HG02885 (cell line): Measurements from ENCODE around the gene BCL11B.

Experiments
- ATAC-seq: cut with Tn5 transposase; IDR thresholded peaks from one replicate; pipeline ENCODE4 v1.9.1; 2021; ENCODE audit warnings: mild to moderate bottlenecking; ENCODE audit not compliant: unreplicated experiment, poor library complexity

BCL11B gene

DNA sequence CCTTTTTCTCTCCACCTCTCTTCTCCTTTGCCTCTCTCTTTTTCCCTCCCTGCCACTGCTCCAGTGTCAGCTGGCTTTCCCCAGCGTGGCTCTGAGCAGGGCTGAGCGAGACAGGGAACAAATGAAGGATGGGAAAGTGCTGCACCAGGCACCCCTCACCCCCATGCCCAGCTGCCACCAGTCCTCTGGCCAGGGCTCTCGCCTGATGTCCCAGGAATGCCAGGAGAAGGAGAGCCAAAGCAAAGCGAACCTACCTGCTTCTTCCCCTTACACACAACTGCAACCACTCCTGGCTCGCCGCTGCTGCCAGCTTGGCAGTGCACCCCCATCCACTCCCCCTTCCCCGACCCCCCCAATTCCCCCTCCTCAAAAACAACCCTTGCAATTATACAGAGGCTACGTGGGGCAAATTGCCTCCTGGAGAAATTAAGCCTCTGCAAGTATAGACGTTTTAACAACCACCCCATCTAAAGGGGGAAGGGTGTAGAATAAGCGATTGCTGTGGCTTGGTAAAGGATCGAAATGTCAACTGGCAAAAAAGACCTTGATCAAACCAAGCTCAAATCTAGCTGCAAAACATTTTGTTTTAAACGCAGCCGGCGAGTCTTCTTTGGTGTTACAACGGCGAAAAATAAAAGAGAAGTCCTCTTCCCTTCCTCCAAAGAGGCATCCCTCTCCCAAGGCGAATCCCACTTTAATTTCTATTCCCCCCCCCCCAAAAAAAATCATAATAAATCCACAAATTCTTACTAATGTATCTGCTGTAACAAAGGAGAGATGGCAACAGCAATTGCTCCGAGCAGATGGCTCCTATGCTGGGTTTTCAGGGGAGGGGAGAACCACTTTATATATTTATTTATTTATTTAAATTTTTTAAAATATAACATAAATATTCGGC lies 2.9 kb downstream of the BCL11B start:
- ATAC-seq = no peak

DNA sequence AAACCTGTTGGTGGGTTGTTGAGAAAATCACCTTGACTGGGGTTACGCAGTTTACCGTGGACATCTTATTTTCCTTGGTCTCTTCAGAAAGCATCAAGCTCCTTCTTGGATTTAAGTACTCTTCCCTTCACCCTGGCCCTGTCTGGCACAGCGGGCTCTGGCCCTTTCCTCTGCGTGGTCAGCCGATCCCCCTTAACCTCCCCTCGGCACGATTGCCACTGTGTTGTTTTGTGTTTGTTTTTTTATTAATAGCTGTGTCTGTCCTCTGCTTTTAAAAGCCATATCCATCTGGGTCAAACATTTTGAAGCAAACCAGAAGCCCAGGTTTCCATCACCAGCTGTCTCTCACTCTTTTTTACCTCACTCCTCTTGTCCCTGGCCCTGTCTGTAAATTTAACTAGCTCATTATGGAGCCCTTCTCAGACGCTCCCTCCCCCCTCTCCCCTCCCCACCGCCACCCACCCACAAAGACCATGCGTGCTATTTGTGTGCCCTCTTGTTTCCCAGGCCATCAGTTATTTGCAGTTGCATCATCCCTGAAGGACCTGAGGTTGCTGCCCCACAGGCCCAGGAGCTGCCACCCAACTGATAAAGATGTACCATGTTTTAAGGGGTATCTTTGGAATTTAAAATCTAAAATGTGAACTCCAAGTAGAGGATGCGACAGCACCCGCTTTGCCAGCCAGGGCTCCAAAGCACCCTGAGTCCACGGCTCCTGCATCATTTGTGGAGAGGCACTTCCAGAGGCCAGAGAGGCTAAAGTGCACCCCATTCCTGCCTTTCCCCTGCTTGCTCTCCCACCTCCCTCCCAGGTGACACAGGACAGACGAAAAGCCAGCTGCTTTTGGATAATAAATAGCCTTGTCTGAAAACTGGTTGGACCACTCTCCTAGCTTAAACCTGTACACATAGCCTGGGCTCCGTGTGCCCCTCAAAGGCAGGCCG lies 3.9 kb downstream of the BCL11B start:
- no peak for ATAC-seq

DNA sequence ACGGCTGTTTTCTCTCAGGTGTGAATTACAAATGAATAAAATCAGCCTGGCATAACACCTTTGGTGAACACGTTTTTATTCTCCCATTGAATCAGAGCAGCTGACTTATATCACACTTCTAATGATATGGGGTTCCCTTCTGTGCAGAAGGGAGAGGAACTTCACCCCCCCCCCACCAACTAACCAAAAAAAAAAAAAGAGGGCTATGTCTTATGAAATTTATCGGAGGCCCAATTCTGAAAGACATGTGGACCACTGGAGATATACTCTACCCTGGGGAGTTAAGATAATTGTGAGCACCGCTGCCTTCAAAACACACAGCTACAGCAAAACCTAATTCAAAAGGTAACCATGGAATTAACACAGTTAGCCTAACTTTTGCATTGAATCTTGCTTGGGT lies 4.6 kb downstream of the BCL11B start:
- ATAC-seq = no peak

DNA sequence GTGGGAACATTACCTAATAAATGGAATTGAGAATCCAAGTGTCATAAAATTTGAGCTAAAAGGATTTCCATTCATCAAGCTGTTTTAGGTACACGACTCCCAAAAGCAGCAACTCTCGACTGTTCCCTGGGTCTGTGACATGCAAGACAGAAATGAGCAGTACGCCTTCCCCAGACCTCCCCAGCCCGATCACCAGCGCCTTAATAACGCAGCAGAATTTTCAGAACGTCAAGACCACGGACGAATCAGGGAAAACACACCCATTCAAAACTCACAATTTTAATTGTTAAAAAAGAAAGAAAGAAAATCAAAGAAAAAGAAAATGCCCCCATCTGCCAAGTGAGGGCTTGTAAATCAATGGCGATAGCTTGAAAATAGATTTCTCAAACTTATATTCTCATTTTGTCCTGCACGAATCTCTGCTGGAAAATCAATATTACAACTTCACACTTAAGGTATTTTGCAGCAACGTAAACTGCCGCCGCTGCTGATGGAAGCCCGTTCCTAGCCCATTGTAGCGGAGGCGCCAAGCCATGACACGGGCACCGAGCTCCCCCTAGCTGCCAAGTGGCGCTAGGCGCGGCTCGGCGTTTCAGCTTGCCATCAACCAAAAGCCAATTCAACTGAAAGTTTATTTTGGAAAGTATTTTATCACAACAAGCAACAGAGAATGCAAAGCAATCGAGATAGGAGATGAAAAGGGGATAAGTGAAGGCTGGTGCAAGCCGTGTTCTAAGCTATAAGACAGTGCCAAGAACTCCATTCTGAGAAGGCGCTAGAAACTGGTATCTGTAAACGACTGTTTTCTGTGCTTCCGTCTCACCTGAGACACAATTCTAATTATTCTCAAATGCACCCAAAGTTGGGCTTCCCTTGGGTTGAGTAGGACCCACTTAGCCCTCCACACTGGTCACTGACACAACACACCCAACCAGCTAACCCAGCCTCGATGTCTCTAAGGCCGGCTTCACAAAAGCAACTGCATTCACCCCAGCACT lies 5.5 kb downstream of the BCL11B start:
- peak; percentile 84 for ATAC-seq

DNA sequence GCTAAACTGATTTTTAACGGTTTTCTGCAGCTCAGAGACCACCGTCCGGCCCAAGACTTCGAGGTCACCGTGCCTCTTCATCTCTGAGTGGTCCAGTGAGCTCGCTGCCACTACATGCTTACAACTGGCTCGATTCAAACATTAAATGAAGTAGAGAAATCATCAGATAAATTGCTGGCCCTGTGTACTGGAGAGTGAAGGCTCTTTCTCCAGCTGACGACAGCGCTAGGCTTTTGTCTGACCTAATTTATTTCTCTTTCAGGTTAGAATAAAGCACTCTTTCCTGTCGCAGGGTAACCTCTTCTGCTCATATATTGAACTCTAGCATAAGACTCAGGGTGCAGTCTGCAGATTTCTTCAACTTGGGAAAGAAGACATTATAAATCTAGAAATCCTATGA lies 6.4 kb downstream of the BCL11B start:
- no peak for ATAC-seq

DNA sequence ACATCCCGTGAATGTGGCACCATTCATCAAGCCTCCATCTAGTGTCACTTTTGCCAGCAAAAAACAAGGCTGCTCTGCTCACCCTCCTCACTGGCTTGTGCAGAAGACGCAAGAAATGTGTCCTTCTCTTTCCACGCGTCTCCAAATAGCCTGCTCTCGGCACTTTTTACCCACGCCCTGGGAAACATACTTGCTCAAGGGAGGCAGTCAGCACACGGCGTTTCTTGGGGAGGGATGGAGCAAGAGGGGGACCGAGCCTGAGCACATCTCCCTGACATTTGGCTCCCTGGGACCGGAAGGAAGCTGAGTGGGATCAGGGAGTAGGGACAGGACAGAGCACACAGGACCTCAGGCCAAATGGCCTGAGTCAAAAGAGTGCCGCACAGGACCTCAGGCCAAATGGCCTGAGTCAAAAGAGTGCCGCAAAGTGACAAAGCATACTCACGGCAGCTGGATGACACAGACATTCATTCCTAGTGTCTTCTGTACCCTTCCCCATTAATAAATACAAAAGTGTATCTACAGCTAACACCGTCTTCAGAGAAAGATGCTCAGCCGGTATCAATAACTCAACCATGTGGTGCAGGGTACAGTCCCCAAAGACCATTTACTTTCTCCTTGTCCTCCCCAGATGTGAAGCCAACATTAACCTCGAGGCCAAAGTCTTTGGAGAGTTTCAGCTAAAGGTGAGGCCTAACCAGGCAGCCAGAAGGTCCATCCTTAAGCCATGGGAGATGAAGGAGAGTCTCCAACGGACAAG lies 7.1 kb downstream of the BCL11B start:
- no peak for ATAC-seq

DNA sequence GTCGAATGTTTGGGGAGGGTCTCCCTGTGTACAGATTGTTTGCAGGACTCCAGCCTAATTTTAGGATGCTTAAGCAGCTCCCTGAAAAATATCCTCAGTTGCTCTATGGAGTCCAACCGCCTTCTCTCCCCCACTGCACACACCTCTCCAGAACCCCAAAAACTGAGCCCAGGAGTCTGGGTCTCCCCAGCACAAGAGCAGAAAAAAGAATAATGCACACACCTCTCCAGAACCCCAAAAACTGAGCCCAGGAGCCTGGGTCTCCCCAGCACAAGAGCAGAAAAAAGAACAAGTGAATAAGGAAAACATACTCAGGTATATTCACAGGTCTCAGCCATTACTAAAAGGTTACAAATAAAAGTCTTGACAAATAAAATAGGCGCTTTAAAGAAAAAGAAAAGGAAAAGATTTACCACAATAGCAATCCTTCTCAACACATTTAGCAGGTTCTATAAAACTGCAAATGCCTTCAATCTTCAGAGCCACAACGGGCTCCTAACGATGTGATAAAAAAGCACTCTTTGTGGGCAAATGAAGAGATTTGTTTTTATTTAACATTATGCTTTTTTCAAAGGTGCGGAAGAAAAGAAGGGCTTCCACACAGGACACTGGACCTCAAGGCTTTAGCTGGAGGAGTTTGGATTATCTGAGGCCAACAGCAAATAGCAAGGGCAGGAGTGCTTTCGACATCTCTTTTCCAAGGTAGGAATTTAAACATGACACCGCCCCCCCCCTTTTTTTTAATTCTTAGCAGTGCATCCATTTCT lies 8.2 kb downstream of the BCL11B start:
- ATAC-seq = no peak

DNA sequence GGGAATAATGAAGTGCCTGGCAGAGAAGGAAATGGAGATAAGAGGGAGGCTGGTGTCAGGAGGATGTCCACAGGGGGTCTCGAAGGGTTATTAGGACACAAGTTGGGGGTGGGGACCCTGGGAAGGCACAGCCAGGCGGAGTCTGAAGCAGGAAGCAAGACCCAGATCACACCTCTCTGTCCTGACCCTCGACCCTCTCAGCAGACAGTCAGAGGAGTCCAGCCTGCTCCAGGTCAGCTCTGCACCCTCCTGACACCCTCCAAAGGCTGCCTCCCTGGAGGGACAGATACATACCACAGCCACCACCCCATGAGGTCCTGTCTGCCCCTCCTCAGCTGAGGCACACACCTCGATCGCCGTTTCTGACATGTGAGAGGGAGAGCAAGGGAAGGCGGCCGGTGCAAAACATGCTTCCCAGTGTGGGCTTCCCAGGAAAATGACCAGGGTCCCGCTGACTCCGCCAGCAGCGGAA lies 9.0 kb downstream of the BCL11B start:
- ATAC-seq = no peak

DNA sequence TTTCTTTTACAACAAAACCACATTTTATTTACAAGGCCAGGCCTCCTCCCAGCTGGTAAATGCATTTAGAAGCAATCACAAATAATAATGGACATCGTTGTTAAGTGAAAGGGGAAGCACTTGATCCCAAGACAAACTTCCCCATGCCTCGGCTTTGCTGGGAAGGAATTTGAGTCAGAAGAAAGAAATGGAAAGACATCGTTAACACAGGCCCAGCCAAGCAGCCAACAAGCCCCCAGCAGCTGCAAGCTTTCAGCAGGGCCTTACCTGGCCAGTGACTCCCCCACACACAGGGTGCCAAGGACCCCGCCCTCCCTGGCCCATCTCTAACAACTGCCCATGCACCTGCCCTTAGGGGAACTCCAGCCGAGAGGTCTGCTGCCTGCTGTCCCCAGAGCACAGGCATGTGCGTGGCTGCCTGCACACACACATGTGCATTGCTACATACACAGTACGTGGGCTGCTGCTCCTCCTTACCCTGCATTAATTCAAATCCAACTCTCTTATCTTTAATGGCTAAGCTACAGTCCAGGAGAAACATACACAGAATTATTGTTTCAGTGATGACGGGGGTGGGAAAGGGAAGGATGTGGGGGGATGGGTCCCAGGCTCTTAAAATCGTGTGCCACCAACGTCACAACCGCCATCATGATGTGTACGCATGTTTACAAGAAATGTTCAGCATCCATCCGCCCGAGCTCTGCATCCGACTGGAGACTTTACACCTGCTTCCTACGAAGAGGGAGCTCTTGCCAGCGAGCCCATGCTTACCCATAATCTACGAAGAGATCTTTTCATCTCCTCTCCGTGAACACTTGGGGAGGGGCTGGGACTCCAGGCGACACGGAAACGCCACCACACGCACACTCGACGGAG lies 9.8 kb downstream of the BCL11B start:
- no peak for ATAC-seq

DNA sequence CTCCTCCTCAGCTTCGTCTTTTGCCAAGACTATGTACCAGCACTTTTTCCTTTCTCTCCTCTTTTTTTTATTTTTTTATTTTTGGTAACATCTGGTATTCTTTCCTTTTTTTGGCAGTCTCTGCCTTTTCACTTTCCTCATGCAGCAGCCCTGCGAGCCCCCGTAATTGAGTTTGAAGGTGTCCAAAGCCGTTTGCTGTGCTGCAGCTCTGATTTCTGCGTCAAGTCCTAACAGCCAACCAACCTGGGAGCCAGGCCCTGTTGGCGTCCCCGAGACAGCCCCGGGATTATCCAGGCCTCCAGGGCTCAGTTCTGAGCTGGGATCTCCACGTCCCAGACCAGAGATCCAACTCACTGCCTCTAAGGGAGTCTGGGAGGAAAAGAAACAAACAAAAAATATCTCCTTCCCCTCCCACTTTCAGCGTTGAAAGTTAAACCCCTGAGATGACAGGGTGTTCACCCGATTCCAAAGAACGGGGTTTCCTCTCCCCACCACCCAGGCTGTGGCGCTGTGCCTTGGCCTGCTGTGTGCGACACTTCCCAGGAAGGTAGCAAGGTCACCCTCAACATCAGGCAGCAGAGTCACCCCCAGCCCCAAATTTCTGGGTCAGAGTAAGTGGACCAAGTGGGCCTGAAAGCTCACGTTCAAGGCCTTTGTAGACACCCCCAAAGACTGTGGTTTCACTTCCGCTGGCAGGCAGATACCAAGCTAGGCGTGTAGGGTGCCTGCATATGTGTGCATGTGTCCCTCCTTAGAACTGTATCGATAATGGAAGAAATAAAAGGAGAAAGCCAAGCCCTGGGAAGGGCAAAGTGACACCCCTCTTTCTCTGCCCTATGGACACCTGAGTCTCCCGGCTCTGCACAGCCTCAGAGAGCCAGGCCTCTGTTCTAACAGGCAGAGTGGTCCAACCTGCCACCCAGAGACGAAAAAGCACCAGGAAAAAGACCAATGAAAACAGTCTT lies 11.1 kb downstream of the BCL11B start:
- no peak for ATAC-seq

DNA sequence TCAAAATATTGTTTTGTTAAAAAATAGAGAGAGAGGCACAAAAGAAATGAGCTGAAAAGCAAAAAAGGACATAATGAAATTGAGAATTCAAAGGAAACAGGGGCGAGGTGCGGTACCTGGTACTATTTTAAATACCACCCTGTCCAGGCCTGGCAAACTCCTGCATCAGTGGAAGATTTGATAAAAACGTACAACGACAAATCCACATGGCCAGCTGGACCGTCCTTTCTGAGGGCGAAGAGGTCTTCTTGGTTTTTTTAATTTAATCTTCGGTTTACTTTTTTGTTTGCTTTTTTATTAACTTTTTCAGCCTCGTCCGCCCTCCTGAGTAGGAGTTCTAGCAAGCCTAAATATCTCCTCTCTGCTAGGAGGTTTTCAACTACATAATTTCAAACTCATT lies 11.9 kb downstream of the BCL11B start:
- ATAC-seq = no peak

DNA sequence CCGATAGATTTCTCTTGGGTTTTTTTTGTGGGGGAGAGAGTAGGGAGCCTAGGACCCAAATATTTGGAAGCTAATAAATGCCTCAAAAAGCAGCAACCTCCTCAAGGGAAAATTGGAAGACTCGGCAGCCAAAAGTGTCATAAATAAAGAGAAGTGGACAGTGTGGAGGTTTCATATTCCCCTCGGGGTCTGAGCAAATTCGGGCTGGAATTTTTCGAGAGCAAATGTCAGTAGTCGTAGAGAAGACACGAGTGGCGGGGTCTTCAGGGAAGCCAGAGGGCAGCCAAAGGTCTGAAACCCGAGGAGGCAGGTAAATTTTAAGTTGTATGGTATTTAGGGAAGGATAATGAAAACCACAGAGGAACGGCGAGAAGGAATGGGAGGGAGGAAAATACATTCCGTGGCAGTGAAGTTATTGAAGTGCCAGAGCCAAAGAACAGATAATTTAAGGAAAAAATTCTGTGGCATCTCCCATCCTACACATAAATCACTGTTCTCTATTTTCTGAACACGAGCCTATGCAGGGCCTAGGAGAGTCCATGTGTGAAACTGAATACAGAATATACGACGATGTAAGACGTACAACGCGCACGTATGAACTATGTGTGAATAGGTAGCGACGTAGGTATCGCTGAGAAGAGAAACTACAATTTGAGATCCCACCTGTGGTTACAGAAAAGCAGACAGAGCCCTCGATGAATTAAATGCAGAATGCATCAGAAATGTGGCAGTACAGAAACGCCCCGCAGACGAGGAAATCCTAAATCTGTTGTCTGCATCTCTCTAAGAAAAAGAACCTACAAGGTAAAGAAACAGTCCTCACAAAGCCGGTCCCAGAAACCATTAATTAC lies 12.9 kb downstream of the BCL11B start:
- ATAC-seq = no peak

DNA sequence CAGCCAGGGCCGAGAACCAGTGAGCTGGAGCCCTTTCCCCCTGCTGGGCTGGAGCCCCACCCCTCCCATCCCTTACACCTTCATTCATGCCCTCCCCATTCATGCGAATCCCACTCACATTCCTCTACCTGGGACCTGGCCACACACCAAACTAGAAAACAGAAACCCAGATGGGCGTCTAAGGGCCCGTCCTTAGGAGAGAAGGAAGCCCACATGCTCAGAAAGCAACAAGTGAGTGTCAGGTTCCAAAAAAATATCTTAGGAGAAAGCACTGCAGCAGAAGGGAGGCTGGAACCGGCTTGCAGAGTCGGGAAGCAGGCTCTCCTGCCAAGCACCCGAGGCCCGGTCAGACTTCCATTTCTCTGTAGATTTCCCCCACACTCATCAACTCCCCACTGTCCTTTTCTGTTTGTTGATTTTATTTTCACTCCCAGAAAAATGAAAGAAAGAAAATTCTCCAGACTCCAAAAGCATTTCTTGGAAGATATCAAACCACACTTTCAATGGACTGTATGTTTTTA lies 13.6 kb downstream of the BCL11B start:
- ATAC-seq = no peak

DNA sequence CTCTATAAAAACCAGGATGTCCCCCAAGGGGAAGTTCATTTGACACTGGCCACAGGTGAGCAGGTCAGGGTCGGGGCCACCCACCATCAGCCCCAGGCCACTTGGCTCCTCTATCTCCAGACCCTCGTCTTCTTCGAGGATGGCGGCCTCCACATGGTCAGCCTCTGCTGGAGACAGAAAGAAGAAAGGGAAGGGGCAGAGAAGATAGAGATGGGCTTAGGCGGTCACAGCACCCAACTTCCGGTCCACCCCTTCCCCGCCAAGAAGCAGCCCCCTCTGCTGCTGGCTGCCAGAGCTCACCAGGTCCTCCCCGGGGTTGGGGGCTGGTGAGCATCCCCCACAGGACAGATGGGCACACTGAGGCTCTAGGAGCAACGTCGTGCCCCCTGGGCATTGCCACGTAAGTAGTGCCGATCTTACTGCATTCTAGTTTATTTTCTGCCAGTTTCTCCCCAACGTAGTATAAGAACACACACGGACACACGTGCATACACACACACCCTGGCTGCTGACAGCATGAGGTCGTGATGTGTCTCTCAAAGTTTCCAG lies 14.2 kb downstream of the BCL11B start:
- no peak for ATAC-seq

DNA sequence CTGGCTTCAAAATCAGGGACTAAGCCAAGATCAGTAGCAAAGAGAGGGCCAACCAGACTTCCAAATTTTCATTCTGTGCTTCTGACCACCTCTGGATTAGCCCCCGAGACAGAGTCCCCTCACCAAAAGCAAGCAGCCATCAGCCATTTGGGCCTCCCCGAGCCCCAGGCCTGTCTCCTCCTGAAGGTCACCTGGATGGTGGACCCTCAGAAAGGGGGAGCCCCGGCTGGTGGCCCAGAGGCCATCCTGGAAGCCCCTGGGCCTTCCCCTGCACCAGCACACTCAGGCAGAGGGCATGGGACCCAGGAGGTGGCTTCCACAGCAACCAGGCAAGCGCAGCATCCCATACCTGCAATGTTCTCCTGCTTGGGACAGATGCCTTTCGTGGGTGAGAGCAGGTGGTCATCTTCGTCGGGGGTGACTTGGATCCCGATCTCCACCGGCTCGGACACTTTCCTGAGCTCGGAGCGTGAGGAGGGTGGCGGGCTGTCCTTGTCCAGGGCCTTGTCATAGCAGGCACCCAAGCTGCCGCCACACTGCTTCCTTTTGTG lies 14.8 kb downstream of the BCL11B start:
- ATAC-seq = no peak
